VCaP (cell line): ENCODE results near the gene ADAMTS20.
"Not testable (repeated sequence)": the region's sequence is repeated elsewhere in the genome, so short reads cannot be mapped to it uniquely, and the experiment has no call there.

Experiments
- H3K27ac ChIP-seq: fragments of 450-650 bp; 2 replicates; pipeline ENCODE4 v1.5.1; 2017
- TF ChIP-seq, protein P1 (sequence below): fragments of 450-650 bp; conservative IDR thresholded peaks from 2 replicates; pipeline ENCODE4 v1.5.1; 2017; ENCODE audit warnings: mild to moderate bottlenecking, moderate library complexity

The ADAMTS20 gene

DNA sequence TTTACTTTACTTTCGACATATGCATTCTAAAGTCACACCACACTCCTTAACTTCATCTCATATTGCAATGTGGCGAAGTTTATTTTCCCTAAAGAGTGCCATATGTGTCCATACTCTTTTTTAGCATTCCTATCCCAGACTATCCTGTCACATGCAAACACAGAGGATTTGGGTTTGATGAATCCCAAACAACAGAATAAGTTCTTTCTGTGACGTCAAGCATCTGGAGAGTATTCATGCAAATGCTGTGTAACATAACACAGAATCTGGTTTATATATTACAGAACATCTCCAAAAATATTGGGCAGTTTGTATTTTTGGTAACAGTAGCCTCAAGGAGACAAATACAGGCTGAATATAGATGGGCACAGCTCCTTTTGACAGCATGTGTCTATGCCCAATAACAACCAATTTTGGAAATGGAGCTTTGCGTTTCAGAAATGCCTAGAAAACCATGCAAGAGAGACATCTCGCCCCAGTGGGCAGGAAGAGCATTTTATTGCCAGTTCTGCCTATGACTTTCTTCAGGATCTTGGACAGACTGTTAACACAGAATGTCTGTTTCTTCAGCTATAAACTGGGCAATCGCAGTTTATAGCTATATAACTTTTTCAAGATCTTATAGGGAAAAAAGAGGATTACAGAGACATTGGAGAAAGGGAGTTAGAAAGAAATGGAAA, 190.8 kb downstream of the ADAMTS20 start:
- TF ChIP-seq, protein P1, sequence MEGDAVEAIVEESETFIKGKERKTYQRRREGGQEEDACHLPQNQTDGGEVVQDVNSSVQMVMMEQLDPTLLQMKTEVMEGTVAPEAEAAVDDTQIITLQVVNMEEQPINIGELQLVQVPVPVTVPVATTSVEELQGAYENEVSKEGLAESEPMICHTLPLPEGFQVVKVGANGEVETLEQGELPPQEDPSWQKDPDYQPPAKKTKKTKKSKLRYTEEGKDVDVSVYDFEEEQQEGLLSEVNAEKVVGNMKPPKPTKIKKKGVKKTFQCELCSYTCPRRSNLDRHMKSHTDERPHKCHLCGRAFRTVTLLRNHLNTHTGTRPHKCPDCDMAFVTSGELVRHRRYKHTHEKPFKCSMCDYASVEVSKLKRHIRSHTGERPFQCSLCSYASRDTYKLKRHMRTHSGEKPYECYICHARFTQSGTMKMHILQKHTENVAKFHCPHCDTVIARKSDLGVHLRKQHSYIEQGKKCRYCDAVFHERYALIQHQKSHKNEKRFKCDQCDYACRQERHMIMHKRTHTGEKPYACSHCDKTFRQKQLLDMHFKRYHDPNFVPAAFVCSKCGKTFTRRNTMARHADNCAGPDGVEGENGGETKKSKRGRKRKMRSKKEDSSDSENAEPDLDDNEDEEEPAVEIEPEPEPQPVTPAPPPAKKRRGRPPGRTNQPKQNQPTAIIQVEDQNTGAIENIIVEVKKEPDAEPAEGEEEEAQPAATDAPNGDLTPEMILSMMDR: no peak
- H3K27ac ChIP-seq: no peak overlapping the region

DNA sequence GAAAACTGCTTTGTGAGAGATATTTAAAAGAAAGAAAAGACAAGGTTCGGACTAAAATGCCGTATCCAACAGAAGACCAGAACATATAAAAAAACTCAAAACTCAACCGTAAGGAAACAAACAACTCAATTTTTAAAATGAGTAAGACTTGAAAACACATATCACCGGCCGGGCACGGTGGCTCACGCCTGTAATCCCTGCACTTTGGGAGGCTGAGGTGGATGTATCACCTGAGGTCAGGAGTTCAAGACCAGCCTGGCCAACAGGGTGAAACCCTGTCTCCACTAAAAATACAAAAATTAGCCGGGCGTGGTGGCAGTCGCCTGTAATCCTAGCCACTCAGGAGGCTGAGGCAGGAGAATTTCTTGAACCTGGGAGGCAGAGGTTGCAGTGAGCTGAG, 192.0 kb downstream of the ADAMTS20 start:
- not testable (repeated sequence) for H3K27ac ChIP-seq

DNA sequence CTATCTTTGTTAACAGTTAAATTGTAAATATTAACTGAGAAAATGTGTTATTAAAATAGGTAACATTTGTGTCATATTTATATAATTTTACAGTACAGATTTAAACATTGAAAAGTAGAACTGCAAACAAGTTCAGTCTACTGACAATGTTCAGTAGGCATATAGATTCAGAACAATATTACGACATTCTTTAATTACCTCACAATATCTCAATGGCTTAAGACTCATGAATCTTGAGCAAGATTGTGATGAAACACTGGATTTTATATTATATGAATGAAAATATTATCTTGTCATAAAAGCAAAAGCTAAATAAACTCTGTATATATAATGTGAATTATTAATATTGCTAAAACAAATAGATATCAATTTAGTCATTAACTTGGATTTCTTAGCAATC, 194.9 kb downstream of the ADAMTS20 start:
- H3K27ac ChIP-seq: no peak overlapping the region
- TF ChIP-seq, protein P1: no peak

DNA sequence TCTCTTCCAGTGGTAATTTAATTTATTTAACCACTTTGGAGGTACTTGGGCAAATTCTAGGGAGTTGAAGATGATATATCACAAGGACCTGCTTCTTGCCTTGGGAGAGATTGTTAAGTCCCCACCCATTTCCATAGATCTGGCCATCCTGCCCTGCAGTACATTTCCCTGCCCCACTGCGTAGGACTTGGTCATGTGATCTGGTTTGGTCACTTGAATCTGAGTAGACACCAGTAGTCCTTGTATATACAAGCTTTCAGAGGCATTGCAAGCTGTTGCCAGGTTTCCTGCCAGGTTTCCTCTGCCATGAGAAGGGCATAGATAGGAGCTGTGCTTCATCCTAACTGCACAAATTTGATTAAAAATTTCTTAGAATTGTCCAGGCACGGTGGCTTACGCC, 200.0 kb downstream of the ADAMTS20 start:
- TF ChIP-seq, protein P1: no peak
- no peak overlapping the region for H3K27ac ChIP-seq

DNA sequence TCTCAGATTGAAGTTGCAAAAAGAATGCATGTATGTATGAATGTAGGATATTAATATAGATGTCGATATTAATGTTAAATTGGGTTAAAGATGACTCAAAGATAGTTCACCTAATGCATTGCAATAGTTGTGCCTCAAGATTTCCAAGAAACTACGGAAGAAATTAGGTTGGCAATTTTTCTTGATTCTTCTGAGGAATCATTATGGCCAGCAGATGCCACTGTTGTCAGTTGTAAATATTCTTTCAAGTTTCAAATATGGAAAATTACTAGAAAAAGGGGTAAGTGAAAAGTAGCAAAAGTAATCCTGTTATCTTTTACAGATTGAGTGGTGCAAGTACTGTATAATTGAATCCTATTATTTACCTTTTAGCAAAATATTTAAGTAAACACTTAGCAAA, 202.1 kb downstream of the ADAMTS20 start:
- no peak overlapping the region for H3K27ac ChIP-seq

DNA sequence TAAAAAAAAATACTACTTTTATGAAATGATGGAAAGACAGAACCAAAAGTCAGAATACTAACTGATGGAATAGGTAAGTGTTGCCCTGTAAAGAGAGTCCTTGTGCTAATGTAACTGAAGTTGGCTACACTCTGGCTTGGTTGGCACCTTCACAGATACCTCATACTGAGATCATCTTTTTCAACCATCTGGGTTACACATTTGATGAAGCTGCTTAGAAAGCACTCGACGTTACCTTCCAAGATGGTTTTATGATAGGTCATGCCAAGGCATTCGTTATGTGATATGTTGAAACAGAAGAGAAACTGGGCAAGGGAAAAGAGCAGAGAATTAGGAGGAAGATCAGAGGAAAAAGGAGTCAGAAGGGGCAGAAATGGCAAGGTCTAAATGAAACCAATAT, 203.8 kb downstream of the ADAMTS20 start:
- TF ChIP-seq, protein P1: no peak

More for the DNA sequence above, 202.1 kb downstream of the ADAMTS20 start:
- TF ChIP-seq, protein P1: peak; percentile 66

DNA sequence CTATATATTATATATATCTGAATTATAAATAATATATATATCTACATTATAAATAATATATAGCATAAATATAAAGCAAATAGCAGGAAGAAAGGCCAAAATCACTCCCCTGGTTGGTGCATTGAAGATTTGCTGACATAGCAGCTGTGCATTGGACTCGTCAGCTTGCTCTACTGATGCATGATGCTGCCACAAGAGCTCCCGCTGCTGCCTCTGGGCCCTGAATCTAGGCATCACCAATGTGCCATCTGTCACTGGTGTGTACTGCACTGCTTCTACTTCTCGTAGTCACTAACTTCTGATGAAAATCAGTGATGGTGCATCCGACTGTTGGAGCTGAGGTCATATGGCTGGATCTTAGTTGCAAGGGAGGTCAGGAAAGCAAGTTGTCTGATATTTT, 205.0 kb downstream of the ADAMTS20 start:
- no peak overlapping the region for H3K27ac ChIP-seq

More for the DNA sequence above, 203.8 kb downstream of the ADAMTS20 start:
- H3K27ac ChIP-seq: no peak overlapping the region

DNA sequence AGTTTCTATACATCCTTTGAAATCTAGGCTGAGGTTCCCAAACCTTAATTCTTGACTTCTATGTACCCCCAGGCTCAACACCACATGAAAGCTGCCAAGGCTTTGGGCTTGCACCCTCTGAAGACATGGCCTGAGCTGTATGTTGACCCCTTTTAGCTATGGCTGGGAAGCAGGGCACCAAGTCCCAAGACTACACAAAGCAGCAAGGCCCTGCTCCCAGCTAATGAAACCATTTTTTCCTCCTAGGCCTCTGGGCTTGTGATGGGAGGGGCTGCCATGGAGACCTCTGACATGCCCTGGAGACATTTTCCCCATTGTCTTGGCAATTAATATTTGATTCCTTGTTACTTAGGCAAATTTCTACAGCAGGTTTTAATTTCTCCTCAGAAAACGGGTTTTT, 207.0 kb downstream of the ADAMTS20 start:
- TF ChIP-seq, protein P1: no peak

More for the DNA sequence above, 205.0 kb downstream of the ADAMTS20 start:
- TF ChIP-seq, protein P1: no peak

DNA sequence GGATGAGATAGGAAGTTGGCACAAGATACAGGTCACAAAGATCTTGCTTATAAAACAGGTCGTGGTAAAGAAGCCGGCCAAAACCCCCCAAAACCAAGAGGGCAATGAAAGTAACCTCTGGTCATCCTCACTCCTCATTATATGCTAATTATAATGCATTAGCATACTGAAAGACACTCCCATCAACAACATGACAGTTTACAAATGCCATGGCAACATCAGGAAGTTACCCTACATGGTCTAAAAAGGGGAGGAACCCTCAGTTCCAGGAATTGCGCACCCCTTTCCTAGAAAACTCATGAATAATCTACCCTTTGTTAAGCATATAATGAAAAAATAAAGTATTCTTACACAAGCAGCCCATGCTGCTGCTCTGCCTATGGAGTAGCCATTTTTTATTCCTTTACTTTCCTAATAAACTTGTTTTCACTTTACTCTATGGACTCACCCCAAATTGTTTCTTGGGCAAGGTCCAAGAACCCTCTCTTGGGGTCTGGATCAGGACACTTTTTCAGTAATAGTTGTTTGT, 210.2 kb downstream of the ADAMTS20 start:
- not testable (repeated sequence) for H3K27ac ChIP-seq

More for the DNA sequence above, 207.0 kb downstream of the ADAMTS20 start:
- H3K27ac ChIP-seq: no peak overlapping the region
